ENCODE measurements around the gene DDX11. TPM values are rescaled to one million over a fixed set of nuclear protein-coding genes. Genes with fewer than 3 reads are reported as not detected.
"Not testable (repeated sequence)": the region's sequence is repeated elsewhere in the genome, so short reads cannot be mapped to it uniquely, and the experiment has no call there.

Gene DDX11
- total RNA-seq, 1 donor from 2014 or later = 21.0 TPM

DNA sequence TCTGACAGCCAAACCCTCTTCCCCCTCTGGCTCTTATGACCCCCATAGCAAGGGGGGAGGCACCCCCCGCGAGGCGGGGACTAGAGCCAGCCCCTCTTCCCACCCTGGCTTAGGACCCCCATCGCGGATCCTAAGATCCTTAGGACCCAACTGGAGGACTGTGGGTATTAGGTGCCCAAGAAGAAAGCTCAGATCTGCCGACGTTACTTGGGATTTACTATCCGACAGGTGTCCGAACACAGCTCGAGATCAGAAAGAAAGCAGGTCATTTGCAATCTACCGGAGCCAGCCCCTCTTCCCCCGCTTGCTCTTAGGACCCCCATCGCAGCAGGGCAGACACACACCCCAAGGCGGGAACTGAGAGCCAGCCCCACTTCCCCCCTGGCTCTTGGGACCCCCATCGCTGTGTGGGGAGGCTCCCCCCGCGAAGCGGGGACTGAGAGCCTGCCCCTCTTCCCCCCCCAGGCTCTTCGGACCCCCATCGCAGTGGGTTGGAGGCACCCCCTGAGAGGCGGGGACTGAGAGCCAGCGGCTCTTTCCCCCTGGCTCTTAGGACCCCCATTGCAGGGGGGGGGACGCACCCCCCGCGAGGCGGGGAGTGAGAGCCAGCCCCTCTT lies 46.8 kb downstream of the DDX11 start:
- no peak for DNase-seq (ENCODE audit: extremely low read depth, low read depth, low spot score)

DNA sequence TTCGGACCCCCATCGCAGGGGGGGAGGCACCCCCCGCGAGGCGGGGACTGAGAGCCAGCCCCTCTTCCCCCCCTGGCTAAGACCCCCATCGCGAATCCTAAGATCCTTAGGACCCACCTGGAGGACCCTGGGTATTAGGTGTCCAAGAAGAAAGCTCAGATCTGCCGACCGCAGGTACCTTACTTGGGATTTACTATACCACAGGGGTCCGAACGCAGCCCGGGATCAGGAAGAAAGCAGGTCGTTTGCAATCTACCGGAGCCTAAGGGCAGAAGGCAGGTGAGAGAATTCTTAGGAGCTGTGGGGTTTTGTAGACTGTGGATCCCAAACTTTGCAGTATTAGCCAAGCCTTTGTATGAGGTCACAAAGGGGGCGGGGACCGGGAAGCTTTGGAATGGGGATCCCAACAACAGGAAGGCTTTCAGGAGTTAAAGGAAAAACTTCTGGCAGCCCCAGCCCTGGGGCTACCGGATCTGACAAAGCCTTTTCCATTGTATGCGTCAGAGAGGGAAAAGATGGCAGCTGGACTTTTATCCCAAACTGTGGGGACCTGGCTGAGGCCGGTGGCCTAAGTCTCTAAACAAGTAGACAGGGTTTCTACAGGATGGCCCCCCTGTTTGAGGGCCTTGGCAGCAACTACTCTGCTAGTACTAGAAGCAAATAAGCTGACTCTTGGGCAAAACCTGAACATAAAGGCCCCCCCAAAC lies 47.5 kb downstream of the DDX11 start:
- not testable (repeated sequence) for DNase-seq (ENCODE audit: extremely low read depth, low read depth, low spot score)

DNA sequence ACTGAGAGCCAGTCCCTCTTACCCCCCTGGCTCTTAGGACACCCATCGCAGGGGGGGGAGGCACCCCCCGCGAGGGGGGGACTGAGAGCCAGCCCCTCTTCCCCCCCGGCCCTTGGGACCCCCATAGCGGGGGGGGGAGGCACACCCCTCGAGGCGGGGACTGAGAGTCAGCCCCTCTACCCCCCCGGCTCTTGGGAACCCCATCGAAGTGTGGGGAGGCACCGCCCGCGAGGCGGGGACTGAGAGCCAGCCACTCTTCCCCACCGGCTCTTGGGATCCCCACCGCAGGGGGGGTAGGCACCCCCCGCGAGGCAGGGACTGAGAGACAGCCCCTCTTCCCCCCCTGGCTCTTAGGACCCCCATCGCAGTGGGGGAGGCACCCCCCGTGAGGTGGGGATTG lies 48.8 kb downstream of the DDX11 start:
- no peak for DNase-seq (ENCODE audit: extremely low read depth, low read depth, low spot score)

DNA sequence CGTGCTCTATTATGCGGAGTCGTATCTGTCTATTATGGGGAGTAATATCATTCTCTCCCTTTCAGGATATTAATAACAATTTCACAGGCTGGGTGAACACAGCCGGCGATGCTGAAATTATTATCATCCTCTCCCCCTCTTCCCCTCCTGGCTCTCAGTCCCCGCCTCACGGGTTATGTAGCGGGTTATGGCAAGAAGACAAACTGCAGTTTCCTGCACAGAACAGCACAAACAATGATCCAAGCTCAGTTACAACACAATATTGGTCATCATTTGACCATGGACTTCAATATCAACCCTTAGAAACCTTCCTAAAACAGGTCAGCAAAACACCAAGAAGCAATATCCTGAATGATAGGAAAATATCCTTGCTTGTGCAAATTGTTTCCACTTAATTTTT lies 50.5 kb downstream of the DDX11 start:
- not testable (repeated sequence) for DNase-seq (ENCODE audit: extremely low read depth, low read depth, low spot score)

DNA sequence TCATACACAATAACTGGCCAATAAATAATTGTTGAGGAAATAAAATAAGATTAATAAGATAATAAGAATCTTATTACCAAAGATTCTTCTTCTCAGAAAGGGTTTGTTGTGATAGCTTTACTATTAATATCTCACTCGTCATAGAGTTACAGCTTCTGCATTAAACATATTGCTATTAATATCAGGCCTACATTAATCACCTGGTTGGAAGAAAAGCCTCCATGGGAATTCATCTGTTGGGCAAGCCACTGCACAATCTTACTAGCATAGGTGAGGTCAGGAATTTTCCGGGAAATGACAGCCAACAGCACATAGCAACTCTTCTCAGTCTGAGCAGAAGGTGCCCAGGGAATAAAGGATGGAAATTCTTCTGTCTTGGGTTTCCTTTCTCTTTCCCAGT lies 51.5 kb downstream of the DDX11 start:
- not testable (repeated sequence) for DNase-seq (ENCODE audit: extremely low read depth, low read depth, low spot score)

DNA sequence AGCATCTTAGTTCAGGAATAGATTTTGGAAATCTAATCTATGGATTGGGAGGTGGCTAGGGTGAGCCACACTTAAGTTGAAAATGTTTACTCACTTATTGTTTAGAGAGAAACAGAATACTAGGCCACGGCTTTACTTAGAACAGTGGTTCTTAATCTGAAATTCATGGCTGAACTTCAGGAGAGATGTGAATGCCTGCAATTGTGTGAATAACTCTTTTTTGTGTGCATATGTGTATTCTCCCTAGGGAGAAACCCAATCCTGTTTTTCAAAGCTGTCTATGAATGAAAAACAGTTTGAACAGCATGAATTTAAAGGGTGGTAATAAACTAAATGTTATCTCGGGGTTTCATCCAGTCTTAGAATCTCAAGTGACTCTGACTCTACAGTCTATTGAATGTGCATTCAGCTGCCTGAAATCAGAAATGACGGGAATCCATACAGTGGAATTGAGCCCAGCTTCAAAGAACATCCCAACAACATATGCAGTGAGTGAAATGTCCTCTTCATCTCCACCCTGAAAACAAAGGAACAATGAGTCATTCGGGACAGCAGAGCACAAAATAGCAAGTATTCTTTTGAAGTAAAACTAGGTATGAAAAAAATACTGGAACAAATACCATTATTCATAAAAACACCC lies 53.7 kb downstream of the DDX11 start:
- not testable (repeated sequence) for DNase-seq (ENCODE audit: extremely low read depth, low read depth, low spot score)

DNA sequence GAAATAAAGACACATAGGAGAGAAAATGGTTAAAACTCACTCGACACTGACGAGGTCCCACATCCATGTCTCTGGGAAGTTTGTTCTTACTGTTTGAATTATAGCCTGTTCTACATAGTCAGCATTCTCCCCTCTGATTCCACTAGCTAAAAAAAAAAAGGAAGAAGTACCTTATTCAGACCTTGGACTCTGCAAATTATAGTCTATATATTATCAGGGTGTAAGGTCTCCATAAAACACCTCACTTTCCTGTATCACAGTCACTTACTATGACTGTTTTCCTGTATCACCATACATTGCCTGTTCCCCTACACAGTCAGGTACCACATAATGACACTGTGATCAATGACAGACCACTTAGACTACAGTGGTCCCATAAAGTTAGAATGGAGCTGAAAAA lies 62.9 kb downstream of the DDX11 start:
- DNase-seq (ENCODE audit: extremely low read depth, low read depth, low spot score) = not testable (repeated sequence)

DNA sequence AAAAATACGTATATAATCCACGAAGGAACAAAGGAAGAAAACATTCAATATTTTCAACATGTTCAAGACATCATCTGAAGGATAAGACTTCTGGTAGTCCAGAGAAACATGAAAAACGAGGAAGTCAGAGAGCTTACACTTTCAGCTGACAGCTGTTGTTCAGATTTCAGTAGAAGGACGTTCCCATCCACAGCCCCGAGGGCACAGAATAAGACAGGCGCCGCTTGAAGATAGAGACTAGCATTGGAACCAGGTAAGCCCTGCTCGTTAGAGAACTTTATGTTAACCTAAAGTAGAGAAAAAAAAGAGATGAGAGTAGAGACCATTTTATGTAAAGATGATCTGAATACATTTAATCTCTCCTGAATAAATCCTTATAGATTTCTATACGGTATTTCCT lies 71.1 kb downstream of the DDX11 start:
- not testable (repeated sequence) for DNase-seq (ENCODE audit: extremely low read depth, low read depth, low spot score)

DNA sequence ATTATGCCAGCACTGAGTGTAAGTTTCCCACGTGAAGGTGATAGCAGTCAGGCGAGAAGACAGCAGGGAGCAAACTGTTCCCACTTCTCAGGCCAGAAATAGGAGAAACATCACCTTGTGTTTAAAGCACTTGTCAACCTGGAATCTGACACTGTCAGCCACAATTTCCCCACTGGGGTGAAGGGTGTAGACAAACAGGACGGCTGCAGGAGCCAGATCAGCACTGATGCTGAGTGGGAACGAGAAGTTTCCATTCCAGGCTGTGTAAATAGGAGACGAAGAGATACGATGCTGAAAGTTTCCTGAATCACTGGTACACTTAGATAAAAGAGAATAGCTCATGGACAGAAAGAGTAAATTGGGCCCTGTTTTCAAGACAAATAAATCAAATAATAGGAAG lies 71.6 kb downstream of the DDX11 start:
- not testable (repeated sequence) for DNase-seq (ENCODE audit: extremely low read depth, low read depth, low spot score)

DNA sequence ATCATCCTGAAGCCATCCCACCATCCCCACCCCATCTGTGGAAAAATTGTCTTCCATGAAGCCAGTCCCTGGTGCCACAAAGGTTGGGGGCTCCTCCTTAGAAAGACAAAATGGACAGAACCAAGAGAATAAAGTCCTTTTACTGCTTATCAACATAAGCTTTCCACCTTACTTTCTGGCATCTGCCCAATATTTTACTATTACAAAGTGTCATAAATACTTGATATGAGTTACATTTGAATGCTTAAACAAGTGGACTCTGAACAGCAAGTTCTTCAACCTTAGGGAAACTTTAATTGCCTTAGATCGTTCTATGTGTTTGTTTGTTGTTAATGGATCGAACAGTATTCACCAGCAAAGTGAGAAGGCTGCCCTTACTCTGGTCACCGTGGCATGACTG lies 73.8 kb downstream of the DDX11 start:
- DNase-seq (ENCODE audit: extremely low read depth, low read depth, low spot score) = not testable (repeated sequence)

DNA sequence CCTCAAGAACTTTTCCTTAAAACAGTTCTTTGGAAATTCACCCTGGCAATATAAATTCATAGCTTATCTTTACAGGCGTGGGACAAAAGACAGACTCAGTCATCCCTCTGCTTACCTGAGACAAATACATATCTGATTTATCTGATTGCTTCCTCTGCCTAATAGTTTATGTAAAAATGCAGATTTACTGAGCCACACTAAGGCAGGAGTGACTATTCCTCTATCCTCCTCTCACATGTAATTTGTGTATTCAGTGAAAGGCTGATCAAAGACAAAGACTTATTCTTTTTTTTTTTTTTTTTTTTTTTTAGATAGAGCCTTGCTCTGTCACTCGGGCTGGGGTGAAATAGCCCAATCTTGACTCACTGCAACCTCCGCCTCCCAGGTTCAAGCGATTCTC lies 77.1 kb downstream of the DDX11 start:
- not testable (repeated sequence) for DNase-seq (ENCODE audit: extremely low read depth, low read depth, low spot score)

Other genes with a start within 250 kb of the DDX11 start
- gene TSPAN11, start 147.1 kb upstream of the DDX11 start, total RNA-seq = 31.1 and 38.7 TPM in 2 replicates